Fibroblast of skin of right quadriceps (primary cell): ENCODE results near the gene PLA2G4F.
A peak's percentile ranks its signal among the peaks of the same experiment; 100 is the strongest.

Source experiments
- DNase-seq: peaks from one replicate; pipeline ENCODE4 v3.0.0-alpha.2; 2013

The PLA2G4F gene

DNA sequence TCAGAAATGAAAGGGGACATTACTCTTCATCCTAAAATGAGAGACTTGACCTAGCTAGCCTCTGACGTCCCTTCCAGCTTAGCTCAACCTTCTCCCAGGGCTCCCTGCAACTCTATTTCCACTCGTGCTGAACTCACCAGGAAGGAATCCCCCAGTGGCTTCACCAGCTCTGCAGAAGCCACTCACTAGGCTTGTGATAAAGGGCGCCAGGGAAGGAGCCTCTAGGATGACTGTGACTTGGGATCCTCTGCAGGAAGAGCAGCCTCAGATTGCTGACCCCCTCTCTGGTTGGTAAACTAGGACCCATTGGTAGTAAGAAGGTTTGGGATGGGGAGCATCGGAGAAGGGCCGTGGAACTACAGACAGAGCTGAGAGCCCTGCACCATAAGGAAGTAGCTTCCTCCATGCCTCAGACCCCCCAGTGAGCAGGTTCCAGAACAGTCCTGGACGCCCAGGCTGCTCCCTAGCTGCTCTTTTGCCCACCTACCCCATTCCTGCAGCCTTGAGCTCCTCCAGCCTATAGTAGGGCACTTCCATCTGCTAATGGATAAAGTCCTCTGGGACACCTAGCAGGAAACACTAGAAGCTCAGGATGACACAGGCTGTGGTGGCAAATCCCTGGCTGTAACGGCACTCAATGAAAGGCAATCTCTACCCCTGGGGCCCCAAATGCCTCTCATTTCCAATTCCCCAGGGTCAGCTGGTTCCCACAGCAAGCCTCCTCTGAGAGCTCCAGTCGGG lies 26.0 kb downstream of the PLA2G4F start:
- no peak for DNase-seq

DNA sequence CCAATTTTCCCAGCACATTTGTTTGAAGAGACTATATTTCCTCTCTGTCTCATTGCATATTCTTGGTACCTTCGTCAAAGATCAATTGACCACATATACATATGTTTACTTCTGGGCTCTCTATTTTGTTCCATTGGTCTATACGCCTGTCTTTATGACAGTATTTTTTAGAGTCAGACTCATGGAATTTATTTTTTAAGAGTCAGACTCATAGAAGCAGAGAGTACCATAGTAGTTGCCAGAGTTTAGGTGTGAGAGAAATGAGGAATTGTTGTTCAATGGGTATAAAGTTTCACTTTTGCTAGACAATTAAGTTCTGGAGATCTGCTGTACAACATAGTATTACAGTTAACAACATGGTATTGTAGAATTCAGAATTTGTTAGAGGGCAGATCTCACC lies 27.1 kb downstream of the PLA2G4F start:
- DNase-seq: peak; percentile 18

DNA sequence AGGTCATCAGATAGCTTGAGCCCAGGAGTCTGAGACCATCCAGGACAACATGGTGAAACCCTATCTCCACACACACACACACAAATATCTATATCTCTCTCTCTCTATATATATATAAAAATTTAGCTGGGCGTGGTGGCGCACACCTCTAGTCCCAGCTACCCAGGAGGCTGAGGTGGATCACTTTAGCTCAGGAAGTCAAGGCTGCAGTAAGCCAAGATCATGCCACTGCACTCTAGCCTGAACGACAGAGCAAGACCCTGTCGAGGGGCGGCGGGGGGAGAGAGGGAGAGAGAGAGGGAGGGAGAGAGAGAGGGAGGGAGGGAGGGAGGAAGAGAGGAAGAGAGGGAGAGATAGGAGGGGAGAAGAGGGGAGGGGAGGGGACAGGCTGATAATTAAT lies 28.0 kb downstream of the PLA2G4F start:
- no peak for DNase-seq

DNA sequence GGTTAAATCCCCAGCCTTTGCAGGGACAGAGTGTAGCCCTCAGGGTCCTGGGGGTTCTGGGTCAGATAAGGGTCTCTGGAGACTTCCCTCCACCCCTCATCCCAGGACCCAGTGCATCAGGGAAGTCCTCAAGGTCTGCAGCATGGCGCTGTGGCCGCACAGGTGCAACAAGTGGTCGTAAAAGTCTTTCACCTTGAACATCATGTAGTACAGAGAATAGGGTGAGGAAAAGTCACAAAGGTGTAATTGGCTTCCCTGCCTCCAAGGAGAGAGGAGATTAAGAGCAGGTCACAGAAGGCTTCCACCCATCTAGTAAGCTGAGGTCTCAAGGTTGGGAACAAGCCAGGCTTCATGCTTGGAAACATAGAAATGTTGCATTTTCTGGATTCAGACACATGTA lies 32.9 kb downstream of the PLA2G4F start:
- no peak for DNase-seq

DNA sequence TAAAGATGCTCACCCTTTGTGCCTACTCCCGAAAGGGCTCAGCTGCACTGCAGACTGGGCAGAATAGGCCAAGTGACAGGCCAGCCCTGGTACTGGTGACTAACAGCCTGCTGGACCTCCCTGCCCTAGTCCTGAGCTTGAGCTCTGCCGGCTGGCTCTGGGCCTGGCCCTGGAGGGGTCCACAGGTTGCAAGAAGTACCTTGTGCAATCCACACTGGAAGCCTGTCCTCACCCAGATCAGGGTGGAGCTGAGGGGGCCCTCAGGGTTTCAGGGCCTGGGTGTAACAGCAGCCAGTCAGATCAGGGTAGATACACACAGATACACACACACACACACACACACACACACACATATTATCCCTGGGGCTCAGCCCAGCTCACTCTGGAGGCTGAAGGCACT lies 34.8 kb downstream of the PLA2G4F start:
- no peak for DNase-seq

DNA sequence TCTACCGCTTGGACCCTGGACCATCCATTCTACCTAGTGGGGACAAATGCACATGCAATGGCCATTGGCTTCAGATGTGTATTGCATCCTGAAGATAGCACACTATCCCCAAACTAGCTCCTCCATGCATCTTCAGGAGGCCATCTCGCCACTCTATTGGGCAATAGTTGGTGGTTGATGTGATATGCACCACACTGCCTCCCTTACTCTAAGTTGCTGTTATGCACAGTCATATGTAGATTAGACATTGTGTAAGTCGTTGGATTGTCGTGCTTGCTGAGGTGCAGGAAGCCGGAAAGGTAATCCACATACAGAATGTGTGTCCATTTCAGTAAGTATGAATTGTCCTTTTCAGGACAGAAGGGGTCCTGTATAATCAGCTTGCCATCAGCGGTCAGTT lies 35.4 kb downstream of the PLA2G4F start:
- DNase-seq: no peak

DNA sequence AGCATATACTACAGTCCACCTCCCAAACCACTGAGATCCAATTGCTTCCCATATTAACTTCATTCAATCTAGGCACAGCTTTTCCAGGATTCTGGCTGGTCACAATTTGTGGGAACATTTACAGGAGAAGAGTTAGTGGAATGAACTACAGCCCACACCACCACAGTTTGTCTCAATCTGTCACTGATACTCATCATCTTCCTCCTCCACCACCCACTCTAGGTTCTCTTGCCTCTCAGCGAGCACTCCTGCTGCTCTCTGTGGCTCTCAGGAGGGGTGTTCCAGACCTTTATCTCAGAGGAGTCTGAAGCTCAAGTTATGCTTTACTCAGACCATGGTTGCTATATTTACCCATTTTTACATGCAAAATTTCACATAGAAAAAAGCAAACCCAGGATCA lies 36.2 kb downstream of the PLA2G4F start:
- DNase-seq: no peak

DNA sequence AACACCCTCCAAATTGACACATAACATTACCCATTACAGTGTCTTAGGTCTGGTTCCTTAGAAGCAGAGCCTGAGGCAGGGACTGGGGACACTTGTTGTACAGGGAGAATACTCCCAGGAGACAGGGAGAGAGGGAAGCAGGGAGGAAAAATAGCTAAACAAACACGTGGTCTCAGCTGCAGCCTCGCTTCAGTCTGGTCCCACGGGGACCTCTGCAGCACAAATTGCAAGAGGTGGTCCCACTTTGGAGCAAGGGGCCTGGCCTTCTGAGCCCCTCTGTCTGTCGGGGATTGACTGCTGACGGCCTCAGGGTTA lies 37.0 kb downstream of the PLA2G4F start:
- no peak for DNase-seq

DNA sequence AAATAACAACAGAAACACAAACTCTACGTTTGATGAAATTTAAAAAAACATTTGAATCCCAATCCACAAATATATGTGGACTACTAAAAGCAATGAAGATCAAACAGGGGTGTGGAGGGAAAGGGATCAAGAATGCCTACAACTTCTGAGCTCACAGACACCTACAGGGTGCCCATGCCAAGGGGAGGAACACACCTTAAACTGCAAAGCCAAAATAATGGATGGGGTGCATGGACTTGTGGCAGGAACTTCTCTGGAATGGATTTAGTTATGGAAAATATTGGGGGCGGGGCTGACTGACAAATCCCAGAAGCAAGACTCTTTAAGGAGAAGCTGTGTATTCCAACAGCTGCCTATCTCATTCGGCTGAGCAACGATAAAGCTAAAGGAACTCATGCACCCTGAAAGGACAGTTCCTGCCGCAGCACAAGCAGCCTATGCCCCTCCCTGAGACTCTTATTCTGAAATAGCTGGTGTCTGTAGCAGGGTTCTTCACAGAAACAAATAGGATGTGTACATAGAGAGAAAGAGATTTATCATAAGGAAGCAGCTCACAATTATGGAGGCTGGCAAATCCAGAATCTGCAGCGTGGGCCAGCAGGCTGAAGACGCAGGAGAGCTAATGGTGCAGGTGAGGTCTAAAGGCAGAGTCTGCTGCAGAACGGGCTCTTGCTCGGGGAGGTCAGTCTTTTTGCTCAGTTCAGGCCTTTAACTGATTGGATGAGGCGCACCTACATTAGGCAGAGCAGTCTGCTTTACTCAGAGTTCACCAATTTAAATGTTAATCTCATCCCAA lies 37.6 kb downstream of the PLA2G4F start:
- no peak for DNase-seq

DNA sequence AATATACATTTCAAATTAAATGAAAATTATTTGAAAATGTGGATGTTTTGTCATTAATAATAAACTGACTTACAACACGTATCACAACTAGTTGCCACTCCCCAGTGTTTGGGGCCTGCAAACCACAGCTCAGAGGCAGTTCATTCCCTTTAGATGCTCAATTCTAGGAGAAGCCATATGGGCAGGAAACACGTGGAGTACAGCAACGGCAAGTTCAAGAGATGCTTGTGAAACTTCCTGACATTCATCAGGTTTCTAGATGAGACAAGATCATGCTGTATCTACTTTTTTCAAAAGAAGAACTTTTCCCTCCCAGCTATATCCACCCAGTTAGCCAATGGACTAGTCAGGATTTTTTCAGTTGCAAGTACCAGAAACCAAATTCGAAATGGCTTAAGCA lies 44.5 kb downstream of the PLA2G4F start:
- no peak for DNase-seq

DNA sequence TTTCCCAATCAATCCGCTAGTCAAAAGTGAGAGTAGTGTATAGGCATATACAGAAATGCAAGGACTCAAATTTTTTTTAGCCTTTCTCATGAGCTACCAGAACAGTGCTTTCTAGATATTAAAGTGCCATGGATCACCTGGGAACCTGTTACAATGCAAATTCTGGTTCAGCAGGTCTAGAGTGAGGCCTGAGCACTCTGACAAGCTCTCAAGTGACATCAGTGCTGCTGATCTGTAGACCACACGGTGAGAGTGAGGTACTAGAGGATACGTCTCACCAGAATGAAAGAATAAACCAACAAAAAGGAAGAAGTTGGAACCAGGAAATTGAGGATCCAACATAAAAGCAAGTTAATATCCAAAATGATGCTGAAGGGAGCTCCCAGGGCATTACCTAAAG lies 46.1 kb downstream of the PLA2G4F start:
- DNase-seq: no peak

DNA sequence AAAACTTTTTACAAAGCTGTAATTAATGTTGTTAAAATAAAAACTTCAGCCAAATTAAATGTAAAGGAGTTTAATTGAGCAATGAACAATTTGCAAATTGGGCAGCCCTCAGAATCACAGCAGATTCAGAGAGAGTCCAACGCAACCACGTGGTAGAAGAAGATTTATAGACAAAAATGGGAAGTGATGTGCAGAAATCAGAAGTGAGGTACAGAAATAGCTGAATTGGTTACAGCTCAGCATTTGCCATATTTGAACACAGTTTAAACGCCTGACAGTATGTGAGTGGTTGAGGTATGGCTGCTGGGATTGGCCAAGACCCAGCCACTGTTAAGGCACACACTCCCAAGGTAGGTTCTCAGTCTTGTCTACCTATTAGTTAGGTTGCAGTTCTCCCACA lies 47.6 kb downstream of the PLA2G4F start:
- no peak for DNase-seq

DNA sequence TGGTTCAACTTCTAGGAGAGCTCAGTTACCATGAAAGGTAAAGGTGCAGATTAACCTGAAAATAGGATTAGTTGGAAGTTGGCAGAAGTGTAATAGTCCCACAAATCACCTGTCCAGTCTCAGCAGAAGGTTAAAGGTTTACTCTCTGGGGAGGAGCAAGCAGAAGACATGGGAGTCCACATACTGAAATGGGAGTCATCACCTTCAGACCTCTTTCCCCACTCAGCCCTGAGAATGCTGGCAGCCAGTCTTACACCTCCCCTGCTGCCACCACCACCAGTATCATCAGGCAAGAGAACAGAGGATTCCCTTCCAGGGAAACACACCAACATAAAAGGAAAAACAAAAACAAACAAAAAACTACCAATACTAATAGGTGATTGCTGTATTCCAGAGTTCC lies 48.2 kb downstream of the PLA2G4F start:
- DNase-seq: no peak

DNA sequence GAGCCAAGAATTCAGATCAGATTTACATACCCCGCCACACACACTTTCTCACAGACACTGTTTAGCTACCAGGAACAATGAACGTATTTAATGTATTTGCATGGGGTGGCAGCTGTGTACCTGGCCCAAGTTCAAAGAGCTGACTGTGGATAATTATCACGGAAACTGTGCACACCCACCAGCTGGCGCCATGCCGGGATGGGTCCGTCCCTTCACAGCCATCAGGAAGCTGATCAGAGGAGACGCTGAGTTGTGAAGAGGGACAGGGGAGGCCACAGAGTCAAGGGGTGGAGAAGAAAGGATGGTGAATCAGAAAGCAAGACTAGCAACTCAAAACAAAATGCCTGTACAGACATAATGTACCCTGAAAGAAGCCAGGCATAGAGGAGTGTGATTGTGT lies 49.0 kb downstream of the PLA2G4F start:
- no peak for DNase-seq

DNA sequence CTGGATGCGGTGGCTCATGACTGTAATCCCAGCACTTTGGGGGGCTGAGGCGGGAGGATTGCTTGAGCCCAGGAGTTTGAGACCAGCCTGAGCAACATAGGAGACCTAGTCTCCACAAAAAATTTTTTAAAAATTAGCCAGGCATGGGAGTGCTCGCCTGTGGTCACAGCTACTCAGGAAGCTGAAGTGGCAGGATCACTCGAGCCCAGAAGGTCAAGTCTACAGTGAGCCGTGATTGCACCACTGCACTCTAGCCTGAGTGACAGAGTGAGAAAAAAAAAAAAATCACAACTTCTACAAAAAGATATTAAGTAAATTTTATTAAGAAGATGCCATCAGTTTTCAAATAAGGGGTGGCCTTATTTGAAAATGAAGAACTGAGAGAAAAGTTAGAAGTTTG lies 50.1 kb downstream of the PLA2G4F start:
- no peak for DNase-seq

DNA sequence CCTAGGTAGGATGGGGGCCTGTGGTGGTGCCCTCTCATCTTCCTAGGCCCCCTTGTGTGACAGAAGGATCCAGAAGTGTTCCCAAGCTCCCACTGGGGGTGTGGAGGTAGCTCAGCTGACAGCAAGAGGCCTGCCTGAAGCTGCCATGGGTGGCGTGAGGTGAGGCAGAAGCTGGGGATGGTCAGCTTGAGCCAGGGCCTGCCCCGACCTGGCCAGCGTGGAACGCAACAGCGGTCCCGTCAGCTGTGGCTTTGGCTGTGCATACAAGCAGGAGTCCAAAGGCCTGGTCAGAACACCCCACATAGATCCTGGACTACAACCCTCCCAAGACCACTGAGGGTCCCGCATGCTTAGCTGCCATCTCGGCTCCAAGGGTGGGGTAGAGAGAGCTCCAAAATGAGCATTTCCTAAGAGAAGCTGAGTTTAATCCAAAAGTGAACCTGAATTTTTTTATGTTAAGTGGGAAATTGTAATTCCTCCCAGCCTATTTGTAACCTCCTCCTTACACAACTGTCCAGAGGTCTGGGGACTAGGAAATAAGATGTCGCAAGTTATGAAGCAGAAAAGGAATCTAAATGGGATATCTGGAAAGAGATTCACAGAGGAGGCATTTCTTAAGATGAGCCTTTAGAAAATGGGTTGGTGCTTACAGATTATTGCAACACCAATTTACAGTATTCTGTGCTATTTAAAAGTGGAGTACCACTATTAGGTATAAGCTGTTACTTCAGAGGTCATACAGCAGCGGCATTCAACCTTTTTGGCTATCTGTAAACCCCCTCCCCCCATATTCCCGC lies 52.1 kb downstream of the PLA2G4F start:
- peak; percentile 51 for DNase-seq

DNA sequence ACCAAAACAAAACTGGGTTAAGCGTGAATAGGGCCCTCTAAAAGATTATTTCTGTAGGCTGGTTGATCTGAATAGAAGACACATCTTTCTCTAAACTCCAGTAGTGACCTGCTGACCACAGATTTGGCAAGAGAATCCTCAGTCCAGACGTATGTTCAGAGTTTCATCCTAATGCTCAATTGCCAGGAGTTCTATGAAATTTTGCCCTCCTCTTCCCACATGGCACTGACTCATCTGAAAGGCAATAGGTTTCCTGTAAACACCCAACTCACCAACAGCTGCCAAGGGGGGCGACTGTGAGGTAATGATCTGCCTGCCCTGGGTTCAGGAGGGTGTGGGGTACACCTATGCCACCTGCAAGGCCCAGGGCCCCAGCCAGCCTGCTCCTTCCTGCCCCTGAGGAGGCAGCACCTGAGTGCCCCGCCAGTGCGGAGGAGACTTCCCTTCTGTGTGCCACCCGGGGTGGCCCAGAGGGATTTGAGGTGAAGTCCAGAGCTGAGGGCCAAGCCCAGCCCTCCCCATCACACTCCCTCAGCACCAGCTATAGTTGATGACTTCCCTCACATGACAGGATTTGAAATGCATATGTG lies 53.7 kb downstream of the PLA2G4F start:
- peak; percentile 22 for DNase-seq

DNA sequence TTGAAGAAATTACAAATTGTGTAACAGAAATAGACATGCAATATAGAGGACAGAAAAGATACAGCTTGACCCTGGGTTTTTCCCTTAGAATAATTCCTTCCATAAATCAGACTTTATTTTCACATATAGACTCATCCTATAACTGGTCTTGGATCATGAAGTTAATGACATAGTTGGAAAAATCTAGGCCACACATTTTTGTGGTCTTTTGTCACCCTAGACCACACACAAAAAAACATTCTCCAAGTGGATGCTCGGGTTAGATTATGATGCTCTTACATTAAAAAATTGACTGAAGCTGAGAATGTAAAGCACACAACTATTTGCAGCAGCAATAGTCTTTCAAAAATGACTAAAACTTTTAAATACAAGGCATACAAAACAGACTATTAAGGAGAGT lies 54.6 kb downstream of the PLA2G4F start:
- peak; percentile 82 for DNase-seq

DNA sequence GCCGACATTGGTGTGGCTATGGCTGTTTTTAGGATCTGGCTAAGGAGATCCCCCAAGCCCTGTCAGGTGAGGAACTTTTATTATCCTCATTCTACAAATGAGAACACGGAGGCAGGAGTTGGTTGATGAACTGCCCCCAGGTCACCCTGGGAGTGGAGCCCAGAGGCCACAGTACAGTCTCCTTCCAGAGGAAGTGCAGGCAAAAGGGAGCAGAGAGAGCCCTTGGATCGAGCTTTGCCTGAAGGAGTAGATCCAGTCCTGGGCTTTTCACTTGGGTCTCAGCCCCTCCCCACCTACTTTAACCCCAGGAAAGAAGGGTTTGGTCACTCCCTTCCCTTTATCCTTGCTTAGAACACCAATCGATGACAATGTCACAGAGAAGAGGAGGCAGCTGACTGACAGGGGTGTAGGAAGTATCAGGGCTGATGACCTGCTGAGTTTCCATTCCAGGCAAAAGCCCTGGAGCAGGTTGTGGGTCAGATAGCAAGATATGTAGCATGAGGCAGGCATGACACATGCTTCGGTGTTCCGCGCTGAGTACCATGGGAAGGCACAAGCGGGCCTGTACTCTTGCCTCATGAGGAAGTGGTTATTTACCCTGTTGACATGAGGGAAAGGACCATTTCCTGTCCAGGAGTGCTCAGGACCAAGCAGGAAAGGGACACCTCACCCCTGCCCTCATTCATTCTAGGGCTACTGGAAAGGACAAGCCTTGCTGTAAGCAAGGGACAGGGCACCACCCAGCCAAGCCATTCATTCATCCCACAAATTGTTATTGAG lies 56.2 kb downstream of the PLA2G4F start:
- no peak for DNase-seq

DNA sequence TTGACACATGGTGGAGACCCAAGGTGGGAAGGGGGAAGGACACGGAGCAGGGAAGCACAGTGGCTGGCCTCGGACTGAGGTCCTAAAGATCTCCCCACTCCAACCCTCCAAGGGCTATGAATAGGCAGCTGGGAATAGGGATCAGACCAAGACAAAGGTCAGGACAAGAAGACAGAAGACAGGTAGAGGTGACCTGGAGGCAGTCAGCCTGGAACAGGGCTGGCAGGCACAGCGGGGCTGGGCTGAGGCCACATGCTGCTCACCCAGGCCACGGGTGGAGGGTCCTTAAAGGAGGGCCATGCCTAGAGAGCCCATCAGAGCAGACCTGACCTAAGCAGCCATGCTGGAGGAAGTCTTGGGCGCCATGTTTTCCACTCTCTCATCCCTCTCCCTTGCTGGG lies 59.4 kb downstream of the PLA2G4F start:
- no peak for DNase-seq

DNA sequence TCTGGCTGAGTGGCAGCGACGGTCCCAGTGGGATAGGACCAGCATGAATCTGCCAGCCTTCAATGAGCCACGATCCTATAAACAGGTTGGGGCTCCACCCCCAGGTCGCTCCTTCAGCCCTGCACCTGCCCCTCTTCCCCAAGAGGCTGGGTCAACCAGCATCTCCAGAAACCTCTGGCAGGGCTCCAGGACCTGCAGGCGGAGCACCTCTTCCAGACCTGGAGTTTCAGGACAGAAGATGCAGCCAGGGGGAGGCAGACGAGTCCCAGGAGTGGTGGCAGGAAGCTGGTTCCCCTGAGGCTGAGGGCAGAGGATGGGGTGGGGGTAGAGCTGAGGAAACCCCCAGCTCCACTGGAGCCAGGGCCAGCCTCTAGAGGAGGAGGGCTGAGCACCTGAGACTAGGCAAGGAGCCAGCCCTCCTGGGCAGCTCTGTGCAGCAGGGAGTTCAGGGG lies 61.9 kb downstream of the PLA2G4F start, which contains the start of gene PLA2G4D:
PLA2G4D (minus strand) TSS at position 51 of the 452 bp plus-strand sequence. CDS start 103 bp downstream, outside the sequence.
- DNase-seq: no peak

DNA sequence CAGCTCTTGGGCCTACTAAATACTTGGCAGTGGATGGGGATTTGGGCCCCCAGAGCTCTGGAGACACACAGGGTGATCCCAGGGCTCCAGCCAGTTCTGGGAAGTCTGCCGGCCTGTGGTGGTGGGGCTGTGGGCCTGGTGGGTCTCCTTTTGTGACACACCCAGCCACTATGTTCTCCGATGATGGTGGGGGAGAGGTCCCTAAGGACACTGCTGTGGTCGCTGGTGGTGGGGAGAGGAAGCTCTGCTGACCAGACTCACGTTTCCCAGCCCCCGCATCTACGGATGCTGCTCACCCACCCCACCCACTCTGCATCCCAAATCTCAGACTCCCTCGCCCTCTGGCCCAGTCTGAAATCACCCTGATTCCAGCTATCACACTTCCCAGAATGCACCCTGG lies 62.5 kb downstream of the PLA2G4F start:
- no peak for DNase-seq
